ENCODE data around the gene C1QTNF9. TPM values are rescaled to one million over a fixed set of nuclear protein-coding genes. Genes with fewer than 3 reads are reported as not detected.

C1QTNF9 gene
- total and polyA plus RNA-seq, 2 experiments from 2014 or later: not detected

DNA sequence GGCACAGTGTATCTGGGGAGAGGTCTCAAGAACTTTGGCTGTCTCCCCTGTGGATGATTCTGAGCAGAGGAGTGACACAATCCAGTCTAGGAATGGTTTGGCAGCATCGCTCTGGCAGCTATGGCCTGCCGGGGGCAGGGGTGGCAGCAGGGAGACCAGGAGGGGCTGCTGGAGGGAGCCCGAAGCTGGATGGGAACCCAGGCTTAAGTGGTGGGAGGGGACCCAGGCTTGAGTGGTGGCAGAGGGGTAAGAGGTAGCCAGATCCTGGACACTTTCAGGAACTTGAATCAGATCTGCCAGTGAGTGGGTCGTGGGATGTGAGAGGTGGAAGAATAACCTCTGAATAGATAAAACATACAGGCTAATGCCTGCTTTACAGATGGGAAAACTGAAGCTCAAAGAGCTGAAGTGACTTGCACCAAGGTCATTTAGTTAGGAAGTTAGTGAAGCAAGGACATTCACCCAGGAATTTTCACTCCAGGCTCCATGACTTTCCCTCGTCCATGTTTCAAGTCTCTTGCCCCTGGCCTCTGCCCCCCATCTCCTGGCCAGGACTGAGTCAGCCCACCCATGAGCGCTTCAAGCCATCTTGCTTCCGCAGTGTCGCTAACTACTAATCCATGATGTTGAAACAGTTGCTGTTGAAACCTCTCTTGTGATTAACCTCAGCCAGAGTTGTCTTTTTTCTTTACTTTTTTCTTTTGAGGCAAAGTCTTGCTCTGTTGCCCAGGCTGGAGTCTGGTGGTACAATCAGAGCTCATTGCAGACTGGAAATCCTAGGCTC, 29.9 kb upstream of the C1QTNF9 start:
- no peaks in the 10 kb centered on the region for H4K20me1 ChIP-seq (ENCODE audit: insufficient read depth, poor library complexity, severe bottlenecking)
- H3K4me3 ChIP-seq: no peak overlapping the region
- no peaks in the 10 kb centered on the region for H3K27me3 ChIP-seq
- H3K9me2 ChIP-seq (replicated peaks; ENCODE audit: insufficient read depth): no peaks in the 10 kb centered on the region
- no peak for DNase-seq (ENCODE audit: low spot score)
- H3K79me2 ChIP-seq: no peaks in the 10 kb centered on the region
- H3K4me1 ChIP-seq (ENCODE audit: insufficient read depth): no peaks in the 10 kb centered on the region
- TF ChIP-seq, protein P1, sequence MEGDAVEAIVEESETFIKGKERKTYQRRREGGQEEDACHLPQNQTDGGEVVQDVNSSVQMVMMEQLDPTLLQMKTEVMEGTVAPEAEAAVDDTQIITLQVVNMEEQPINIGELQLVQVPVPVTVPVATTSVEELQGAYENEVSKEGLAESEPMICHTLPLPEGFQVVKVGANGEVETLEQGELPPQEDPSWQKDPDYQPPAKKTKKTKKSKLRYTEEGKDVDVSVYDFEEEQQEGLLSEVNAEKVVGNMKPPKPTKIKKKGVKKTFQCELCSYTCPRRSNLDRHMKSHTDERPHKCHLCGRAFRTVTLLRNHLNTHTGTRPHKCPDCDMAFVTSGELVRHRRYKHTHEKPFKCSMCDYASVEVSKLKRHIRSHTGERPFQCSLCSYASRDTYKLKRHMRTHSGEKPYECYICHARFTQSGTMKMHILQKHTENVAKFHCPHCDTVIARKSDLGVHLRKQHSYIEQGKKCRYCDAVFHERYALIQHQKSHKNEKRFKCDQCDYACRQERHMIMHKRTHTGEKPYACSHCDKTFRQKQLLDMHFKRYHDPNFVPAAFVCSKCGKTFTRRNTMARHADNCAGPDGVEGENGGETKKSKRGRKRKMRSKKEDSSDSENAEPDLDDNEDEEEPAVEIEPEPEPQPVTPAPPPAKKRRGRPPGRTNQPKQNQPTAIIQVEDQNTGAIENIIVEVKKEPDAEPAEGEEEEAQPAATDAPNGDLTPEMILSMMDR (IDR thresholded peaks at IDR 0.05; ENCODE audit: poor library complexity): no peak
- TF ChIP-seq EZH2 (IDR thresholded peaks at IDR 0.05; ENCODE audit: borderline replicate concordance) (no peak), EZH2phosphoT487 (IDR thresholded peaks at IDR 0.05; ENCODE audit: low read depth, severe bottlenecking, unreplicated experiment) (no peak)
- no peak overlapping the region for H2AFZ ChIP-seq
- 82% methylated on average over 8 of the region's 8 CpGs for WGBS (ENCODE audit: low lambda C conversion rate, missing lambda C conversion rate)
- no peak overlapping the region for H3K27ac ChIP-seq
- no peak overlapping the region for H3K4me2 ChIP-seq
- H3K9me3 ChIP-seq (ENCODE audit: low read depth): no peaks in the 10 kb centered on the region
- H3K36me3 ChIP-seq (replicated peaks; ENCODE audit: insufficient read depth, low read depth): no peaks in the 10 kb centered on the region

GRCh38 chr13:24280720-24281119, 28.7 kb upstream of the C1QTNF9 start:
- no peak overlapping the region for H2AFZ ChIP-seq
- no peaks in the 10 kb centered on the region for H3K9me2 ChIP-seq (replicated peaks; ENCODE audit: insufficient read depth)
- no peak overlapping the region for H3K27ac ChIP-seq
- no peaks in the 10 kb centered on the region for H3K79me2 ChIP-seq
- H3K4me2 ChIP-seq: no peak overlapping the region
- H3K4me3 ChIP-seq: no peak overlapping the region
- no peaks in the 10 kb centered on the region for H3K27me3 ChIP-seq
- no peaks in the 10 kb centered on the region for H4K20me1 ChIP-seq (ENCODE audit: insufficient read depth, poor library complexity, severe bottlenecking)
- TF ChIP-seq, protein P1 (IDR thresholded peaks at IDR 0.05; ENCODE audit: poor library complexity): no peak
- TF ChIP-seq EZH2phosphoT487 (IDR thresholded peaks at IDR 0.05; ENCODE audit: low read depth, severe bottlenecking, unreplicated experiment) (no peak), EZH2 (IDR thresholded peaks at IDR 0.05; ENCODE audit: borderline replicate concordance) (no peak)
- H3K9me3 ChIP-seq (ENCODE audit: low read depth): no peaks in the 10 kb centered on the region
- no peak for DNase-seq (ENCODE audit: low spot score)
- H3K36me3 ChIP-seq (replicated peaks; ENCODE audit: insufficient read depth, low read depth): no peaks in the 10 kb centered on the region
- 76% methylated on average over 7 of the region's 7 CpGs for WGBS (ENCODE audit: low lambda C conversion rate, missing lambda C conversion rate)
- H3K4me1 ChIP-seq (ENCODE audit: insufficient read depth): no peaks in the 10 kb centered on the region

DNA sequence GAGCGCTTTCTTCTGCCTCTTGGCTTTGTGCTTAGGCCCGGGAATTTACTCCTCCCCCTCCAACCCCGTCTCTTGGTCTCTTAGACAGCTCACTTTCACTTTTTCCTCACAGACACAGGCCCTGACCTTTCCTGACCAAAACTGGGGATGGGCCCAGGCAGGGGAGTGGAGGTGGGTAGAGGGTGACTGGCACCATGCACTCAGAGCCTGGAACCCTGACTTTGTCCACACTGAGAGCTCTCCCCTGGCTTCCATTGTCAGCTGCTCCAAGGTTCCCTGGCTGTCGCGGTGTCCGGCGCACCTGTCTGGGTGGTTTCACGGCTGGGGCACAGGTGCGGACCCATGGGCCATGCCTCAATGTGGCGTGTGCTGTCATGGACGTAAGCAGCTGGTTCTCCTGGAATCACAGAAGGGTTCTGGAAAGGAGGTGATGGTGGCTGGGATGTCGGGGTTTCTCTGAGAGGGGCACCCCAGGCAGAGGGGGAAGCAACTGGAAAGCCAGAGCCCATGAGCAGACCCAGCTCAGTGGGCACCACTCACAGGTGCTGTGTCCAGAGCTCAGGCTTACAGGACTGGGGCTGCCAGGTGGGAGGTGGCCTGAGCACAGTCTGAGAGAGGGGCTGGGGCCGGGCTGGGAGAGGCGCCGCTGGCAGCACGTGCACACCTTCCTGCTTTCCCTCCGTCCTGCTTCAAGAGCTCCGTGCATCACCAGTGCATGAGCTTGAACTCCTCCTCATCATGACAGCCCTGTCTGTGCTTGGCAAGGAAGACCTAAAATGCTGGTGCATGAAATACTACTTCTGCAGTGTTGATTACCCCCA, 28.0 kb upstream of the C1QTNF9 start:
- Histone ChIP-seq H3K4me1 (ENCODE audit: insufficient read depth) (no peaks in the 10 kb centered on the region), H3K9me2 (replicated peaks; ENCODE audit: insufficient read depth) (no peaks in the 10 kb centered on the region), H3K27ac (no peak overlapping the region), H2AFZ (no peak overlapping the region), H3K27me3 (no peaks in the 10 kb centered on the region), H3K36me3 (replicated peaks; ENCODE audit: insufficient read depth, low read depth) (no peaks in the 10 kb centered on the region), H3K4me3 (no peak overlapping the region), H3K79me2 (no peaks in the 10 kb centered on the region), H4K20me1 (ENCODE audit: insufficient read depth, poor library complexity, severe bottlenecking) (no peaks in the 10 kb centered on the region), H3K9me3 (ENCODE audit: low read depth) (no peaks in the 10 kb centered on the region), H3K4me2 (no peak overlapping the region)
- no peak for DNase-seq (ENCODE audit: low spot score)
- WGBS (ENCODE audit: low lambda C conversion rate, missing lambda C conversion rate): 95% methylated on average over 17 of the region's 18 CpGs
- TF ChIP-seq EZH2phosphoT487 (IDR thresholded peaks at IDR 0.05; ENCODE audit: low read depth, severe bottlenecking, unreplicated experiment) (no peak), EZH2 (IDR thresholded peaks at IDR 0.05; ENCODE audit: borderline replicate concordance) (no peak)
- TF ChIP-seq, protein P1 (IDR thresholded peaks at IDR 0.05; ENCODE audit: poor library complexity): no peak
